Activated CD4-positive, alpha-beta T cell treated with anti-CD3 and anti-CD28 coated beads, Interleukin-2, amount 50 U/mL, for 48 hours (primary cell): Measurements from ENCODE around the gene ACTRT2.

ENCODE experiments used
- DNase-seq, 2 experiments: peaks; one replicate each; pipeline ENCODE4 v3.0.0-alpha.2; 2020

Gene ACTRT2

DNA sequence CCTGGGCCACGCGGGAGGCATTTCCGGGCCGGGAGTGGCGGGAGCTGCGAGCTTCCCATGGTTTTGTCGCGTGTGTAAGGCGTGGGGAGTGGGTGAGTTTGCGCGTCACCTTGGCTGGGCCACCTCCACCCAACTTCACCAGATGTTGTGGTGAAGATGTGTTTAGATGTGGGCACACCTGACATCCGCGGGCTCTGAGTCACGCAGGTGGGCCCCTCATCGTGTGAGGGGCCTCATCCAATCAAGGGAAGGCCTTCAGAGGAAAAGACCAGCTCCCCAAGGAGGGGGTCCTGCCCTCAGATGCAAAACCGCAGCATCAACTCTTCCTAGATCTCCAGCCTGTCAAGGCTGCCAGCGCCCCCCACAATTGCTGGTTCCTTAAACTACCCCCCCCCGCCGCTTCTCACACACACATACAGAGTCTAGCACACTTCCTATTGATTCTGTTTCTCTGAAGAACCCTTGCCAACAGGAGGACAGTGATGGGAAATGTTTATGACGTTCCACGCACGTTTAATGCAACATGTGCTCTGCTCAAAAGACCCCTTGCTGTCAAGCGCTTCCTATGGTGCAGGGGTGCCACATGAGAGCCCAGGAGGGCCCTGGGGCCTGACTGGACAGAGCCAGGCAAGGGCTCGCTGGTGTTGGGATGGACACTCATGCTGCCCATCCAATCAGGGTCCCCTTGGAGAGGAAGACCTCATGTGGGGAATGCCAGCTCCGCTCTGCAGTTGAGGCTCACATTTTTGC lies 11.9 kb downstream of the ACTRT2 start:
- DNase-seq: no peak

DNA sequence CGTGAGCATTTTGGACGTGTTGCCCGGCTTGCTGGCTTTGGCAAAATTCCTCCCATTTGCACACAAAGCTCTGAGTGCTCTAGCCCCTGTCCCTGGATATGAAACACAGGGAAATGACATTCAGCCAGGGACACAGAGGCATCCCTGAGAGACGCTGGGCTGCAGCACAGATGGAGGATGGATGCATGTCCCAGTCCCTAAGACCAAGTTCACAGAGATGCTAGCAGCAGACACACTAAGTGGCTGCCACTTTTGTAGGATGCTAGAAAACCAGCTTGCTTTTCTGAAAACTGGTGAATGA lies 12.5 kb downstream of the ACTRT2 start:
- DNase-seq: no peak

DNA sequence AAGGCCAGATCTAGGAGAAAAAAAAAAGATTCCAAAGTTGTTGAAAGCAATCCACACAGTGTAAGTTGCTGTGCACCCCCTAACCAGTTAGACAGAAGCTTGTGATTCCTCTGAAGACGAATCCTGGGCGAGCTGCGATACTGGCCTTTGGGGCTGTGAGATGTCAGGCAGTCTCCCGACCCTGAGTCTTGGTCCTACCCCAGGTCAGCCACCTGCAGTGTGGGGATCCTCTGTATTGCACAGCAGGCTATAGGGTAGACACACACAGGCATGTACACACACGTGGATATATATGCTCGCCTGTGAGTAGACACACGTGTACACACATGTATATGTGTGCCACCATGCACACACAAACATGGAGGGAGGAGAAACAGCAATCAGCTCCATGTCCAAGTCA lies 12.9 kb downstream of the ACTRT2 start:
- DNase-seq: no peak

DNA sequence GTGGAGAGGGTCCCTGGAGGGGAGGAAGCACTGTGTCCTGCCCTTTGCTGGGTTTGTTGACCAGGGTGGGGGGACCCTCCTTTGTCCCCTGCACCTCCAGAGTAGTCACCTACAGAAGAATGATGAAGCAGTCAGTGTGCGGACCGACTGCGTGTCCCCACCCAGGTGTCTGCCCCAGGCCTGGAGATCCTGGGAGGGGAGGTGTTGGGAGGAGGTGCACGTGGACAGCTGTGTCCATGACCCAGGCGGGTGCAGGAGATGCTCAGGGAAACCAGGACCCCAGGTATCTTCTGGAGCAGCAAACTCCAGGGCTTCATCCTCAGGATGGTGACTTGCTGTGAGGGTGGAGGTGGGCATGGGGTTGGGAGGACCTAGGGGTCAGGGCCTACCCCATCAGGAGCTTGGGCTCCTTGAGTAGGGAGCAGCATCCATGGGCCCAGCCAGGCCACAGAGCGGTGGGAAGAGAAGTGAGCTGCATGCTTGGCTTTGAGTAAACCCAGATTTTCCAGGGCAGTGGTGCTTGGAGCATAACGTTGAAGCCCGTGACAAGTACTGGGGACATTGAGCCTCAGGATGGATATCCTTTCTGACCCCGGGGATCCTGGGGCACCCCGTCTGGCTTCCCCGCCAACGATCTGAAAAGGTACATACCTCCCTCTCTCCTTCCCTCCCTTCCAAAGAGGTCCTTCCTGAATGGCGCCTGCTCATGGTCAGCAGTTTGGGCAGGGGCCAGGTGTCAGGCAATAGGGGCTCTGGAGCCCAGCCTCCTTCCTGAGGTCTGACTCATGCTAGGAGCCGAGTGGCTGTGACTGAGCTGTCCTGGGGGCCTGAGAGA lies 13.7 kb downstream of the ACTRT2 start:
- no peak for DNase-seq

DNA sequence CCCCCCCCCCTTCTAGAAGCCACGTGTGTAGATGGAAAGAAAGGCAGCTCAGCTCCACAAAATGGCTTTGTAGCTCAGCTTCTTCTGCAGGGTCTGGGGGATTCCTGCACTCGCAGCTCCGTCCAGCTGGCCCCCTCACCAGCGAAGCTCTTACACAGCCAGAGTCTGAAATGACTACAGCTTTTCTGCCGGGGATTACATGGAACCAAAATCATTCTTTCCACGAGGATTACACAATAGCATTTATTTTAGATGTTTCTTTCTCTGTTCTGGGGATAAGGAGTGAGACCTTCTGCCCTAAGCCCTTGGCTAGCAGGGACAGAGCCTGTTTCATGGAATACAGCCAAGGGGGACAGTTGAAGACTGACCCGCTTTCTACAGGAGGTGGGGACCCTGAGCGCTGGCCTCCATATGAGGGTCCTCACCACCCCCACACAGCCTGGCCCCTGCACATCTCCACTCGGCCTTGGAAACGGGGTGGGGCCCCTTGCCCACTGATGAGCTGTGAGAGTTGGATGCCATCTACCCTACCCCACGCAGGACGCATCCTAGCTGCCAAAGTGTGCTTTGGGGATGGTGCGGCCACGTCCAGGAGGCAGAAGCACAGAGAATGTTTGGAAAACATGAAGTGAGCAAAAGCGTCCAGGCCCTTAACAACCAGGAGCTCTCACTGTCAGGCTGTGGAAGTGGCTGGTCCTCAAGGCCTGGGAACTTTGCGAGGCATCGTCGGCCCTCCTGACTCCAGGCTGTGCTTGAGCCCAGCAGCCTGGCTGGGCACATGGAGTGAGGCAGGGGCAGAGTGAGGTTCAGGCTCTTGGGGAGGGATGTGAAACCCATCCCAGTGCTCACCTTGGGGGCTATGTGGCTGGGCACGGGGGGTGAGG lies 14.5 kb downstream of the ACTRT2 start:
- DNase-seq: no peak

DNA sequence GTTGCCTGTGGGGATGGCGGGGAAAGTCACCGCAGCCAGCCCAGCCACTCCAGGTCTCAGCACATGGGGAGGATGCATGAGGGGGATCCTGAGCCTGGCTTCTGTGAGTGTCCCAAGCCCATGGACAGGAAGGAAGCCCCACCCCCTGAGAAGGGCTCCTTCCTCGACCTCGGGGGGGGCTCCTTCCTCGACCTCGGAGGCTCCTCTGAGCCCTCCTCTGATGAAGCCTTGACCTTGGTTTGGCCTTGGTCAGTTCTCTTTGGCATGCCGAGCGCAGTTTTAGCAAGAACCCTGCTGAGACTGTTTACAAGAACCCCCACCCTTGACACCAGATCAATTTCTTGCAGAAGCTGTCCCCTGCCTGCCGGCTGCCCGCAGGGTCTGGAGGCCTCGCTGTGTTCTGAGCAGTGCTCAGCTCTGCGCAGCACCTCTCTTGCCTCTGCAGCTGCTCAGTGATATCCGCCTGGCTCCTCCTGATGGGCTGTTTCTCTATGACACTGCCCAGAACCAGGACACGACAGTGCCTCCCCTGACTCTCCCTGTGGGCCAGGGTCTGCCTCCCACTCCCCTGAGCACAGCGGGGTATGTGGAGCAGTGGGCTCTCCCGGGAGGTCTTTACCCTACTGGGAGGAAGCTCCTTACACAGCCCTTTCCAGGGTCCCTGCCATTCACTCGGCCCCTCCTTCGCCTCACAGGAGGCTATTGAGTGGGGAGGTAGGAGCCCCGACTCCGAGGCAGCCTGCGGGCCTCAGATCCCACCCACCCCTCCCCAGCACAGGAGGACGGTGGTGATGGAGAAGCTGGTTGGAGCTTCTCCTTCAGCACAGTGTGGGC lies 15.4 kb downstream of the ACTRT2 start:
- DNase-seq: no peak

DNA sequence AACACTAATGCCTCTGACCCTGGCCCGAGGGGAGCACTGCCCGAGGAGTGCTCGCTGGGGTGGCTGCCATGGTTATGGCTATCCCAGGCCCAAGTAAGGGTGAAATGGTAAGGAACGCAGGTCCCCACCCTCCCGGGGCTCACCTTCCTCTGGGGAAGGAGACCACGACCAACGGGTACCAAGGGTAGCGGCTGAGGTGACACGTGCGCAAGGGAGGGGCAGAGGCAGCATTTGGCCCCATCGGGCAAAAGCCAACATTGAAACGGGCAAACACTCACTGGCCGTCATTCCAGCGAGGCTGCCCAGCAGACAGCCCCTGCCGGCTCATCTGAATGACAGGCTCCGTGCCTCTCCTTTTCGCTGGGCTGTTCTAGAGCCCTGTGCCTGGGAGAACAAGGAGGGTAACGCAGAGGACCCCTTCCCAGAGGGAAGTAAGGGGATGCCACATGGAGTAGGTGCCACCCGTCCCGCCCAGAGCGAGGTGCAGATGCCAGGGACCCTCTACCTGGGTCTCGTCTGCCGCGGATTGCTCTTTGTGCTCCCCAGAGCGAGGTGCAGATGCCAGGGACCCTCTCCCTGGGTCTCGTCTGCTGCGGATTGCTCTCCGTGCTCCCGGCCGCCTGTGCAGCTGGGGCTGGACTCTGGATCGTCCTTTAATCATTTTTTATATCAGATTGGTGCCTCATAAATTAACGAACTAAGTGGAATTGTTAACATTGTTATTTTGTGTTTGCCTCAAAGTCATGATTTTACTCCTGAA lies 16.2 kb downstream of the ACTRT2 start:
- no peak for DNase-seq

DNA sequence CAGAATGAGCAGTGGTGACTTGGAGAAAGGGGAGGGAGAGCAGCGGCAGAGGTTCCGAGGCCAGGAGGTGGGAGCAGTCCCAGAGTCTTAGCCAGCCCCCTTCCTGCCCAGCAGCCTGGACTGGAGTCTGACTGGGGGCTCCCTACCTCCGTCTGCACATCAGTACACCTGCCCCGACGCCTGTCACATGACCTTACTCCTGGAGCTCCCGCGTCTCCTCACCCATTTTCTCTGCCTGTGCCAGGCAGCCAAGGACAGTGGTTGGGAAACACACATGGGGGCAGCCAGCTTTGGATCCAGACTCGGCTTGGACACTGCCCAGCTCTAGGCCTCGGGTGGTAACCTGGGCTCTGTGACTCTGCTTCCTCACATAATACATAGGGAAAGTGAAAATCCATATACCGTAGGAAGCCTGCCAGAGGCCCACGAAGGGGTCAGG lies 16.9 kb downstream of the ACTRT2 start:
- no peak for DNase-seq

DNA sequence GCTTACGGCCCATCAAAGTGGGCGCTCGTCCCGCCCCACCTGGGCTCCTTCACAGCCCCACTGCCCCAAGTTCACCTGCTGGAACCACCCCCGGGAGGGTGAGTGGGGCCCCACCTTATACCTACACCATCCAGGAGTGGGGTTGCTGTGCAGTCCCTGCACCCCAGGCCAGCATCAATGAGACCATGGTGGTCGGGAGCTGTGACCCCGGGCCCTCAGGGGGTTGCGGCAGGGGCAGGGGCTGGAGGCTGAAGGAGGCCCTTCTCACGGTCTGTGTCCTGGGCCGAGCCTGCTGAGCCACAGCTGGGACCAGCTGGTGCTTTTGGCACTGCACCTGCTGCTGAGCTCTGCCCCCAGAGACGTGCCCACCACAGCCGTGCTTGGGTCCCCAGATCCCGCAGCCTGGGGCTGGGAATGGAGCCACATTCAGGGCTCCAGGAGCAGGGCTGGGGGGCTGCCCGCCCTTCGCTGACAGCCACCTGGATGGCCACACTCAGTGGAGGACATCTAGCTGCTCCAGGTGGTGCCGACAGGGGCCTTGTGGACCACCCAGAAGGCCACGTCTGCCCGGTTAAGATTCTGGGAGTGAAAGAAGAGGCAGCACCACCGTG lies 17.4 kb downstream of the ACTRT2 start:
- no peak for DNase-seq

DNA sequence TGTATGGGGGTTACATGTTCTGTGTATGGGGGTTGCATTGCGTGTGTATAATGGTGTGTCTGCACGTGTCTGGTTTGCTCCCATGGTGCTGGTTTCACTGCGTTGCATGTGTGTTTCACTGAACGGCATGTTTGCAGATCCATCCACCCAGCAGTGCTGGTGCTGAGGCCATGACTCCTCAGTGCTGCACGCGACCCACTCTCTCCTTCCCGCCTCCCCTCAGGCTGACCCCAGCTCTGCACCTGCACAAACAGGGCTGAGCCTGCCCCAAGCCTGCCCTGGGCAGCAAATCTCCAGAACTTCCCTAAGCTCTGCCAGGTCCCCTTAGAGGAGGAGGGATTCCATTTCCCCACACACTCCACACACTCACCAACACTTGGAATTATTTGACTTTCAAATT lies 18.7 kb downstream of the ACTRT2 start:
- DNase-seq: no peak

DNA sequence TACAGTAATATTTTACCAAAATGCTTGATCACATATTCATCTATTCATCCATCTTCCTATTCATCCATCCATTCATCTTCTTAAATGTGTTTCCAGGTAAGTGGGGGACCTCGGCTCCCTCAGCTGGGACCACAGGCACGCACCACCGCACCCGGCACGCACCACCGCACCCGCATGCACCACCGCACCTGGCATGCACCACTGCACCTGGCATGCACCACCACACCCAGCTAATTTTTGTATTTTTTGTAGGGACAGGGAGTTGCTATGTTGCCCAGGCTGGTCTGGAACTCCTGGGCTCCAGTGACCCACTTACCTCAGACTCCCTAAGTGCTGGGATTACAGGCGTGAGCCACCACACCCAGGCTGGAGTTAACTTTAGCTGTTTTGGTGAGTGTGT lies 21.2 kb downstream of the ACTRT2 start:
- DNase-seq: no peak

DNA sequence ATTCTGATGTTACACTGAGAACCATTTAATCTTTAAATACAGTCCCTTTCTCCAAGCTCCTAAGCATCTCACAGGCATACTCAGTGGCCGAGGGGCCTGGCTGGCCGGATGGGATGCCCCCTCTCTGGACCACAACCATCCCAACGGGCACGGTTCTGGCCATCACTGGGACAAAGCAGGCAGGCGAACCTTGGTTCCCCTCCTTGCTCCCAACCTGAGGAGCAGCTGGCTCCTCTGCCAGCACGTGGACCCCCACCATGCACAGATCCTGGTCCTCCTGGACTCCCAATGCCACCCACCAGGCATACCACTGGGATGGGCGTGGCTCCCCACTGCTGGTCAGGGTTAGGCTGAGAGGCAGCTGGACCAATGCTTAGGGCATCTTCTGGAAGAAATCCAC lies 27.9 kb downstream of the ACTRT2 start:
- no peak for DNase-seq

DNA sequence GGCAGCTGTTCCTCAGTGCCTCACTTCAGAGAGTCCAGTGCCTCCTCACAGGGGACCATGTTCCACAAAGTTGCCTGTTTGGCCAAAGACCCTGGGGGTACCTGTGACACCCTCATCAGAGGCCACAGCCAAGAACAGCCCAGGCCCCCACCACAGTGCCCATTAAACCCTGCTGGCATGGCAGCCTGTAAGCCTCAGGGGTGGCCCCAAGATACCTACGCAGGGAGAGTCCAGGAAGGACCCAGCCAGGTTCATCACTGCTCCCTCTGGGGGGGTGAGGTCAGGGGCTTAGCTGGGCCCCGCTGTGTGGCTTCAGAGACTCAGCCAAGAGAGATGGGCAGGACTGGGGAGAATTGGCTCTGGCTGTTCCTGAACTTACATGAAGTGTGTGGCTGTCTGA lies 28.6 kb downstream of the ACTRT2 start:
- no peak for DNase-seq

DNA sequence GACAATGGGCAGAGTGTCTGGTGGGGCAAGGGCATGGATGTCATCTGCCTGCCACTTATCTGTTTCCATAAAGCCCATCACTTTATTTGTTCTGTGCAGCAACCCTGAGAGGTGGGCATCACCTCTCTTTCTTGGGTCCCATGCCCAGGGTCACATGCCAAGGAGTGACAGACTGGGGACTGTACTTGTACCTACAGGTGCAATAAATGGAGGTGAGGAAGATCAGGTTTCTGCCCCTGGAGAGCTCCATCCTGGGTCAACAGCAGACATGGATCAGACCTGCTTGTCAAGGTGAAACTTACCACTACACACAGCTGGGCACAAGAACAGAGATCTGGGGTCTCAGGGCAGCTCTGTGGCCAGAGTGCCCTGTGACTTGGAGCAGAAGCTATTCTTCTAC lies 29.3 kb downstream of the ACTRT2 start:
- no peak for DNase-seq

DNA sequence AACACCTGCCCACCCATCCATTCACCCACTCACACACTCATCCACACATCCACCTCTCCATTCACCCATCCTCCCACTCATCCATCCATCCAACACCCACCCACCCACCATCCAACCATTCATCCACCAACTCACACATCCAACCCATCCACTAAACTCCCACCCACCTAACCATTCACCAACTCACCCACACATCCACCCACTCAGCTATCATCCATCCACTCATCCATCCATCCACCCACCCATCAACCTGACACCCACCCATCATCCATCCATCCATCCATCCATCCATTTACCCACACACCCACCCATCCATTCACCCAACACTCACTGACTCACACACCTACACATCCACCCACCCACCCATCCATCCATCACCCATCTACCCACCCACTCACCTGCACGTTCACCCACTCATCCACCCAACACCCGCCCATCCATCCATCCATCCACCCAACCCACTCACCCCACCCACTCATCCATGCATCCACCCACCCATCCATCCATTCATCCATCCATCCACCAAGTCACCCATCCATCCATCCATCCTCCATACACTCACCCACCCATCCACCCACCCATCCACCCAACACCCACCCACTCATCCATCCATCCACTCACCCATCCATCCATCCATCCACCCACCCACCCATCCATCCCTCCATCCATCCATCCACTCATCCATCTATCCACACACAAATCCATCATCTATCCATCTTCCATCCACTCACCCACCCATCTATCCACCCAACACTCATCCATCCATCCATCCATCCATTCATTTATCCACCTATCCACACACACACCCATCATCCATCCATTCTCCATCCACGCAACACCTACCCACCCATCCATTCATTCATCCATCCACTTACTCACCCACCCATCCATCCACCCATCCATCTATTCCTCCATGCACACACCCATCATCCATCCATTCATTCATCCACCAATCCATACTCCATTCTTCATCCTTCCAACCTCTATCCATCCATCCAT lies 30.3 kb downstream of the ACTRT2 start:
- DNase-seq: no peak

DNA sequence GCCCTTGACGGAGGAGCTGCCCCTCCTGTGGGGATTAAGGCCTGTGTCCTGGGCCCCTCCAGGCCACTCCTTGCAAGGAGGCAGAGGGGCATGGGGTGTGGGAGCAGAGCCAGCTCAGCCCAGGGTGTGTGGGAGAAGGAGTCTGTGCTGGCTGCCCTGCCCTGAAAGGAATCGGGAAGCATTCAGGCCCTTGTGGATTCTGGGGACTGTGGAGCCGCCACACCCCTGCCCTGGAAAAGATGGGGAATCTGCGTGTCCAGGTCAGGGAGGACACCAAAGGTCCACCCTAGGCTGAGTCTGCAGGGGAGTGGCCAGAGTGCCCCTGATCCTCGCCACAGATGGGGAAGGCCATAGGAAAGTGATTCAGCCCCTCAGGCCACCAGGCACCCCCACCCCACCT lies 31.2 kb downstream of the ACTRT2 start:
- DNase-seq: no peak

DNA sequence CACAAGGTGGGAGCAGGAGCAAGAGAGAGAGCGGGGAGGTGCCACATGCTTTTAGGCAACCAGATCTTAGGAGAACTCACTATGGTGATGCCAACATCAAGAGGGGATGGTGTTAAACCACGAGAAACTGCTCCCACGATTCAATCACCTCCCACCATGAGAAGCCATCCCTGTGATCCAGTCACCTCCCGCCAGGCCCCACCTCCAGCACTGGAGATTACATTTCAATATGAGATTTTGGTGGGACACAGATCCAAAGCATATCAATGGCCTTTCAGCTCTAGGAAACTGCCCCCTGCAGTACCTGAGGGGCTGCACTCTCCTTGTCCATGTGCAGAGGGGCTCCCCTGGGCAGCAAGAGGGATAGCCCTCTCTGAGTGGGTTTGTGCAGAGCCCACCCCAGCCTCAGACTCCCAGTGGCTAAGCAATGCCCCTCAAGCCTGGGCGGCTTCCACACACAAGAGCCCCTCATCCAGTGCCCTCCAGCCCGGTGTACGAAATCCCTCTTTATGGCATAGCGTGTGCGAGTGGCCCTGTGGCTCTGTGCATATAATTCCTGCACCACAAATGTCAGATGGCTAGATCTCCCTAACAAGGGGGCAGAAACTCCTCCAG lies 32.2 kb downstream of the ACTRT2 start:
- DNase-seq: no peak

DNA sequence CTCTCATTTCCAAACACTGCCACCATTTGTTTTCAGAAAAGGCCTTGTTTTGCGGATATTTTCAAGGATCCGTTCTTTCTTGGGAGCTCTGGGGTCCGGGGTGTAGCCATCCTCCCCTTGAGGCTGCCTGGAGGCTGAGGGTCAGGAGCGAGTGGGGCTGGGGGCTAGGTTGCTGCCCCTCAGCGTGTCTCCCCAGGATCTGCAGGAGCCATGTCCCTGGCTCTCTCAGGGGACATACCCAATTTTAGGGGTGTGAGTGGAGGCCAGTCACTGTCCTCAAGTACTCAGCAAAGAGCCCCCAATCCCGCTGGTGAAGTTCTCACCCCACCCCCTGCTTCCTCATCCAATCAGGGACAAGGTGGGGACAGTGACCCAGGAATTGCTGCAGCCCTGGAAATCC lies 32.7 kb downstream of the ACTRT2 start:
- DNase-seq: no peak

DNA sequence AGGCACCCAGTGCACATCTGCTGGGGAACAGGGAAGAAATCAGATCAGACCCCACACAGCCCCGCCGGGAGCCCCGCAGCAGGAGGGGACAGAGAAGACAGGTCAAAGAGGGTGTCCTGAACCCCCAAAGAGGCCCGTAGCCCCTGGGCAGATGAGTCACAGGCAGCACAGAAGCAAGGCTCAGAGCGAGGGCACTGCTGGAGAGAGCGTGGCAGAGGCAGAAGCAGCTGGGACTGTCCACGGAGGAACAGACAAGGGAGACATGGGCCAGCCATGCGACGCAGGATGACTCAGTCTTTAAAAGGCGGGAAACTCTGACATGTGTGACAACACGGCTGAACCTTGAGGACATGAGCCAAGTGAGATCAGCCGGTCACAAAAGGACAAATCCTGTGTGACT lies 33.2 kb downstream of the ACTRT2 start:
- DNase-seq: no peak

DNA sequence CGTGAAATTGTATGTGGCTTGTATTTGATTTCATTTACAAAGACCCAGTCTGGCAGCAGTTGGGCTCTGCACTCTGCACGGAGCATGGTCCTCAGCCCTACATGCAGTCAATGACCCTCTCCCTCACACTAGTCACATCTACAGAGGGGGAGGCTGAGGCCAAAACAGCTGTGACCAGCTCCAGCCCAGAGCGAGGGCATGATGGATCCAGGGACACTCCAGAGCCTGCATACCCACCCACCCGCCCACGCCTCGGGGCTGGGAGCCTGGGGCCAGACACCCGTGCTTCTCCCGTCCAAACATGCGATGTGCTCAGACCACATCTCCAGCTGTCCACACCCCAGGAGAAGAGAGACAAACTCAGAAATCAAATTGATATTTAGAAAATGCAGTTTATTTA lies 33.8 kb downstream of the ACTRT2 start:
- no peak for DNase-seq
